PC-3 (cell line): ENCODE data around the gene TRMT2B. TPM values are rescaled to one million over a fixed set of nuclear protein-coding genes. Genes with fewer than 3 reads are reported as not detected.

Source experiments
- ATAC-seq: fragments of 200-7000 bp; cut with Tn5 transposase; 2 replicates; pipeline ENCODE4 v1.9.1; 2020; ENCODE audit warnings: mild to moderate bottlenecking, moderate library complexity
- BruUV-seq: library from RNA; stranded (reverse); fragments of 400-500 nt; replicated peaks from 2 replicates; lab custom pipeline; 2021; lab: Mats Ljungman, UMichigan
- CTCF ChIA-PET: fragments of 300-600 bp; sonication (Branson Sonifier 250); formaldehyde crosslinking; loops from one replicate; lab custom pipeline; 2022; ENCODE audit warnings: antibody characterized with exemption; lab: Charles Lee
- POLR2A ChIA-PET: fragments of 300-600 bp; sonication (Branson Sonifier 250); formaldehyde crosslinking; loops from one replicate; lab custom pipeline; 2022; ENCODE audit warnings: antibody characterized with exemption; ENCODE audit not compliant: unreplicated experiment; lab: Charles Lee
- DNase-seq: peaks from one replicate; pipeline ENCODE4 v3.0.0-alpha.2; 2015
- H2AFZ ChIP-seq: fragments of 300-600 bp; sonication (generic); 2 replicates; pipeline ENCODE4 v1.6.0; 2016; ENCODE audit warnings: antibody characterized with exemption, low read length
- H3F3A ChIP-seq: fragments of 300-600 bp; sonication (generic); one replicate; pipeline ENCODE4 v1.6.0; 2017; ENCODE audit warnings: antibody characterized with exemption, low read length, control low read depth, mild to moderate bottlenecking; ENCODE audit not compliant: unreplicated experiment
- H3K27ac ChIP-seq: fragments of 300-600 bp; sonication (generic); 2 replicates; pipeline ENCODE4 v1.5.1; 2016; ENCODE audit warnings: mild to moderate bottlenecking, low read length
- H3K27me3 ChIP-seq: fragments of 300-600 bp; sonication (generic); 2 replicates; pipeline ENCODE4 v1.6.1; 2016; ENCODE audit warnings: low read length, mixed read lengths
- H3K36me3 ChIP-seq: fragments of 300-600 bp; sonication (generic); 2 replicates; pipeline ENCODE4 v1.6.1; 2016; ENCODE audit warnings: low read depth, mixed run types, low read length, mixed read lengths
- H3K4me1 ChIP-seq: fragments of 300-600 bp; sonication (generic); 2 replicates; pipeline ENCODE4 v1.5.1; 2016; ENCODE audit warnings: low read length; ENCODE audit not compliant: insufficient read depth
- H3K4me2 ChIP-seq: fragments of 300-600 bp; sonication (generic); 2 replicates; pipeline ENCODE4 v1.6.0; 2016; ENCODE audit warnings: low read length
- H3K4me3 ChIP-seq: fragments of 300-600 bp; sonication (generic); 2 replicates; pipeline ENCODE4 v1.5.1; 2016; ENCODE audit warnings: mild to moderate bottlenecking, low read length, mixed read lengths
- H3K79me2 ChIP-seq: fragments of 300-600 bp; sonication (generic); 2 replicates; pipeline ENCODE4 v1.6.1; 2017; ENCODE audit warnings: low read length, mixed read lengths
- H3K9ac ChIP-seq: fragments of 300-600 bp; sonication (generic); 2 replicates; pipeline ENCODE4 v1.6.0; 2016; ENCODE audit warnings: mild to moderate bottlenecking, low read length
- H3K9me2 ChIP-seq: fragments of 300-600 bp; sonication (generic); replicated peaks from 2 replicates; pipeline ENCODE4 v1.6.1; 2016; ENCODE audit warnings: mixed run types, low read length, mixed read lengths
- H3K9me3 ChIP-seq: fragments of 300-600 bp; sonication (generic); 2 replicates; pipeline ENCODE4 v1.6.1; 2016; ENCODE audit warnings: low read length, mixed read lengths
- H4K20me1 ChIP-seq: fragments of 300-600 bp; sonication (generic); 2 replicates; pipeline ENCODE4 v1.6.1; 2016; ENCODE audit warnings: low read length, mixed read lengths
- CTCF ChIP-seq: fragments of 300-600 bp; sonication (generic); conservative IDR thresholded peaks from 2 replicates; pipeline ENCODE4 v1.5.1; 2017; ENCODE audit warnings: antibody characterized with exemption, low read depth, mild to moderate bottlenecking, low read length
- EZH2 ChIP-seq: fragments of 300-600 bp; sonication (generic); IDR thresholded peaks from one replicate; pipeline ENCODE4 v1.6.1; 2017; ENCODE audit warnings: antibody characterized with exemption, mild to moderate bottlenecking, low read length; ENCODE audit not compliant: unreplicated experiment
- EZH2phosphoT487 ChIP-seq: fragments of 300-600 bp; sonication (generic); IDR thresholded peaks from 2 replicates; pipeline ENCODE4 v1.6.1; 2018; ENCODE audit warnings: mild to moderate bottlenecking, antibody characterized with exemption, low read length, borderline replicate concordance
- intact Hi-C: fragments of 100-400 bp; cut with micrococcal nuclease; formaldehyde crosslinking; loops from 2 replicates; pipeline ENCODE4 v1.9.0; 2023
- total RNA-seq: library from RNA; depleted of rRNA; stranded (reverse); fragments of >200 nt; gene quantifications from 2 replicates; pipeline ENCODE4 v1.2.3, GENCODE V29; 2014

The TRMT2B gene
- total RNA-seq, 1 experiment from 2014 or later = 23.4 TPM

GRCh38 chrX:101029665-101030064 is 22.2 kb downstream of the TRMT2B start:
- Histone ChIP-seq H3K4me2 (no peak overlapping the region), H3K79me2 (no peaks in the 10 kb centered on the region), H3F3A (no peaks in the 10 kb centered on the region), H3K27me3 (no peaks in the 10 kb centered on the region), H3K36me3 (peaks cover 6% of the 10 kb centered on the region), H3K27ac (no peak overlapping the region), H3K4me1 (peaks cover 3% of the 10 kb centered on the region; the same call in 1 of the 2 replicates), H3K9ac (no peak overlapping the region), H3K4me3 (no peak overlapping the region), H3K9me2 (no peaks in the 10 kb centered on the region), H4K20me1 (no peaks in the 10 kb centered on the region), H2AFZ (no peak overlapping the region), H3K9me3 (no peaks in the 10 kb centered on the region)
- intact Hi-C loops = no loop called here
- CTCF ChIA-PET = no interaction called here
- ATAC-seq (no peak), DNase-seq (no peak)
- POLR2A ChIA-PET = no interaction called here
- no TSS peak for BruUV-seq
- no peak for TF ChIP-seq EZH2
- TF ChIP-seq CTCF = no peak
- TF ChIP-seq EZH2phosphoT487 = no peak

DNA sequence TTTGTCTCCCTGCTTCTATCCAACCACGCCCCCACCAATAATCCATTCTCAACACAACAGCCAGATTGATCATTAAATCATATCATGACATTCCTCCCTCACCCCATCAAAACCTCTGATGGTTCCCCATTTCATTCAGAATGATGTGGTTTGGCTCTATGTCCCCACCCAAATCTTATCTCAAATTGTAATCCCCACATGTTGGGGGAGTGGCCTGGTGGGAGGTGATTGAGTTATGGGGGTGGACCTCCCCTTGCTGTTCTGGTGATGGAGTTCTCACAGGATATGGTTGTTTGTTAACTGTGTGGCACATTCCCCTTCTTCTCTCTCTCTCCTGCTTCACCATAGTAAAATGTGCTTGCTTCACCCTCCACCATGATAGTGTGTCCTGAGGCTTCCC is 23.3 kb downstream of the TRMT2B start:
- TF ChIP-seq CTCF = no peak
- TF ChIP-seq EZH2 = no peak
- peaks cover 6% of the 10 kb centered on the region for H3K36me3 ChIP-seq
- DNase-seq (no peak), ATAC-seq (no peak)
- H3K4me3 ChIP-seq = no peak overlapping the region
- H3F3A ChIP-seq = no peaks in the 10 kb centered on the region
- H2AFZ ChIP-seq = no peak overlapping the region
- no peaks in the 10 kb centered on the region for H3K27me3 ChIP-seq
- CTCF ChIA-PET = no interaction called here
- H3K9me2 ChIP-seq = no peaks in the 10 kb centered on the region
- H3K9me3 ChIP-seq = no peaks in the 10 kb centered on the region
- POLR2A ChIA-PET = no interaction called here
- BruUV-seq = no TSS peak
- H4K20me1 ChIP-seq = no peaks in the 10 kb centered on the region
- no peak overlapping the region for H3K4me2 ChIP-seq
- no peak overlapping the region for H3K9ac ChIP-seq
- H3K4me1 ChIP-seq = peaks cover 3% of the 10 kb centered on the region; the same call in 1 of the 2 replicates
- no peaks in the 10 kb centered on the region for H3K79me2 ChIP-seq
- no peak overlapping the region for H3K27ac ChIP-seq
- intact Hi-C loops = no loop called here

GRCh38 chrX:101025126-101025525 is 26.8 kb downstream of the TRMT2B start:
- no TSS peak for BruUV-seq
- H3F3A ChIP-seq = no peaks in the 10 kb centered on the region
- ATAC-seq = peak; percentile 53
- H3K9ac ChIP-seq = no peak overlapping the region
- intact Hi-C loops = no loop called here
- H3K9me3 ChIP-seq = no peaks in the 10 kb centered on the region
- H3K4me2 ChIP-seq = no peak overlapping the region
- H3K9me2 ChIP-seq = no peaks in the 10 kb centered on the region
- peaks cover 10% of the 10 kb centered on the region for H3K36me3 ChIP-seq
- CTCF ChIA-PET = no interaction called here
- H3K27ac ChIP-seq = no peak overlapping the region
- no peaks in the 10 kb centered on the region for H3K27me3 ChIP-seq
- POLR2A ChIA-PET = no interaction called here
- H2AFZ ChIP-seq = no peak overlapping the region
- TF ChIP-seq EZH2phosphoT487 = no peak
- TF ChIP-seq EZH2 = no peak
- TF ChIP-seq CTCF = no peak
- DNase-seq = peak; percentile 13
- H3K4me1 ChIP-seq = peaks cover 3% of the 10 kb centered on the region; the same call in 1 of the 2 replicates
- H3K79me2 ChIP-seq = no peaks in the 10 kb centered on the region
- no peak overlapping the region for H3K4me3 ChIP-seq
- no peaks in the 10 kb centered on the region for H4K20me1 ChIP-seq
